Caco-2 (cell line): ENCODE measurements around the gene CCDC85C. TPM values are rescaled to one million over a fixed set of nuclear protein-coding genes. Genes with fewer than 3 reads are reported as not detected.

Experiments used
- BruUV-seq: library from RNA; stranded (reverse); fragments of 400-500 nt; replicated peaks from 2 replicates; lab custom pipeline; 2021; lab: Mats Ljungman, UMichigan
- CTCF ChIA-PET: fragments of 300-600 bp; sonication (Branson Sonifier 250); formaldehyde crosslinking; loops from one replicate; lab custom pipeline; 2022; ENCODE audit warnings: antibody characterized with exemption; lab: Charles Lee
- POLR2A ChIA-PET: fragments of 300-600 bp; sonication (Branson Sonifier 250); formaldehyde crosslinking; loops from one replicate; lab custom pipeline; 2022; ENCODE audit warnings: antibody characterized with exemption; lab: Charles Lee
- DNase-seq, 2 experiments: peaks; one replicate each; pipeline versions ENCODE4 v3.0.0 to v3.0.0-alpha.2; 2020 to 2022
- H3K27me3 ChIP-seq: replicated peaks from 2 replicates; pipeline ENCODE4 v1.6.0; 2011; ENCODE audit warnings: low read length; ENCODE audit not compliant: control insufficient read depth, insufficient read depth
- H3K36me3 ChIP-seq: 2 replicates; pipeline ENCODE4 v1.5.1; 2011; ENCODE audit warnings: low read length; ENCODE audit not compliant: control insufficient read depth, insufficient read depth
- H3K4me1 ChIP-seq: fragments of 250-450 bp; sonication (Bioruptor Pico); 2 replicates; pipeline ENCODE4 v1.5.1; 2020; ENCODE audit warnings: mild to moderate bottlenecking
- H3K4me3 ChIP-seq: 2 replicates; pipeline ENCODE4 v1.5.1; 2011; ENCODE audit warnings: low read depth, mild to moderate bottlenecking, control low read depth, low read length
- H3K9me3 ChIP-seq: fragments of 250-450 bp; sonication (Bioruptor Pico); 2 replicates; pipeline ENCODE4 v1.5.1; 2020; ENCODE audit warnings: mild to moderate bottlenecking, moderate library complexity
- H3K27ac Mint-ChIP-seq: one replicate; pipeline ENCODE4 v1.8.0; 2022; ENCODE audit warnings: mixed read lengths; ENCODE audit not compliant: unreplicated experiment
- H3K27me3 Mint-ChIP-seq: one replicate; pipeline ENCODE4 v1.8.0; 2022; ENCODE audit warnings: mixed read lengths; ENCODE audit not compliant: insufficient read depth, unreplicated experiment
- H3K36me3 Mint-ChIP-seq: one replicate; pipeline ENCODE4 v1.8.0; 2022; ENCODE audit warnings: mild to moderate bottlenecking, mixed read lengths; ENCODE audit not compliant: insufficient read depth, unreplicated experiment
- H3K4me1 Mint-ChIP-seq: one replicate; pipeline ENCODE4 v1.8.0; 2022; ENCODE audit warnings: low read depth, mixed read lengths; ENCODE audit not compliant: unreplicated experiment
- H3K4me3 Mint-ChIP-seq: one replicate; pipeline ENCODE4 v1.8.0; 2022; ENCODE audit warnings: mild to moderate bottlenecking, moderate library complexity, mixed read lengths; ENCODE audit not compliant: unreplicated experiment
- H3K9me3 Mint-ChIP-seq: one replicate; pipeline ENCODE4 v1.8.0; 2022; ENCODE audit warnings: mixed read lengths; ENCODE audit not compliant: unreplicated experiment
- intact Hi-C: fragments of 100-400 bp; cut with micrococcal nuclease; formaldehyde crosslinking; loops from one replicate; pipeline ENCODE4 v1.10.0; 2022; ENCODE audit not compliant: unreplicated experiment
- total RNA-seq: library from RNA; stranded (reverse); gene quantifications from 2 replicates; pipeline ENCODE4 v1.2.3, GENCODE V29; 2022
- TF ChIP-seq, protein P1 (sequence below), 2 experiments: fragments of 200-600 bp in 1 of 2; IDR thresholded peaks; 1 replicate in 1 of 2; 2 replicates in 1 of 2; pipeline versions ENCODE4 v1.5.1 to v1.8.0; 2011 to 2022; ENCODE audit warnings: antibody characterized with exemption in 1 of 2, control low read depth in 1 of 2, inconsistent platforms in 1 of 2, low read depth in 1 of 2, low read length in 1 of 2, mild to moderate bottlenecking in 1 of 2, moderate library complexity in 1 of 2; ENCODE audit not compliant: insufficient read depth in 1 of 2, severe bottlenecking in 1 of 2, unreplicated experiment in 1 of 2

Gene CCDC85C
- total RNA-seq, 1 experiment from 2014 or later: 76.2 TPM

DNA sequence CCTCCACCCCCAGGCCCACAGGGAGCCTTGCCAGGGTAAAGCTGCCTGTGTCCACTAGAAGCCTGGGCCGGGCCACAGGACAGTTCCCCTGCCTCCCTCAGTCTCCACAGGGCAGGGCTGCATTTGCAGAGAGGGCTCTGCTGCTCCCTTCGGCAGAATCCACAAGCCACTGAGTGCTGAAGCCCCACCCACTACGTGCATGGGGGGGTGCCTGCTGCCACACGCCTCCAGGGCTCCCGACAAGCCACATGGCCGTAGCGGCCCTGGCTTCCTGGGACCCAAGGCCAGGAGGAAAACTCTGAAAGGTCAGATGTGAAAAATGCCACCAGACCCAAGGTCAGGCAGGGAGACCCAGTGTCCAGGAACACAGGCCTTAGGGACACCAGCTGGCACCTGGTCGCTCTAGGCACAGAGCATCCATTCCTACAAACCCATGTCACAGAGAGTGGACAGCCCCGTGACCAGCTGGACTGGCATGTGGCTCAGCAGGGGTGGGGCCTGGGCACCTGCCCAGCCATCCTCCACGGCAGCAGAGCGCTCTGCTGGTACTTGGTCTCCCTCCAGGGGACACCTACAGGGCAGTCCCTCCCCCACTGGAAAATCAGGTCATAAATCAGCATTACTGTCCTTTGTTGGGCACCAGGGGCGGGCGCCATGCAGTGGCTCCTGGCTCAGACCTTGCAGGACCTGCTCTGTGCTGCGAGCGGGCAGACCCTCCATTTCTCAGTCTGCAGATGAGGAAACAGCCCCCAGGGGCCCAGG lies 42.9 kb downstream of the CCDC85C start:
- Histone ChIP-seq H3K36me3 (no peaks in the 10 kb centered on the region), H3K9me3 (no peaks in the 10 kb centered on the region), H3K27me3 (no peaks in the 10 kb centered on the region), H3K4me3 (no peak overlapping the region), H3K4me1 (0 out of 2 replicates have a peak, but pooled peaks cover 3% of the 10 kb centered on the region)
- TF ChIP-seq, protein P1, sequence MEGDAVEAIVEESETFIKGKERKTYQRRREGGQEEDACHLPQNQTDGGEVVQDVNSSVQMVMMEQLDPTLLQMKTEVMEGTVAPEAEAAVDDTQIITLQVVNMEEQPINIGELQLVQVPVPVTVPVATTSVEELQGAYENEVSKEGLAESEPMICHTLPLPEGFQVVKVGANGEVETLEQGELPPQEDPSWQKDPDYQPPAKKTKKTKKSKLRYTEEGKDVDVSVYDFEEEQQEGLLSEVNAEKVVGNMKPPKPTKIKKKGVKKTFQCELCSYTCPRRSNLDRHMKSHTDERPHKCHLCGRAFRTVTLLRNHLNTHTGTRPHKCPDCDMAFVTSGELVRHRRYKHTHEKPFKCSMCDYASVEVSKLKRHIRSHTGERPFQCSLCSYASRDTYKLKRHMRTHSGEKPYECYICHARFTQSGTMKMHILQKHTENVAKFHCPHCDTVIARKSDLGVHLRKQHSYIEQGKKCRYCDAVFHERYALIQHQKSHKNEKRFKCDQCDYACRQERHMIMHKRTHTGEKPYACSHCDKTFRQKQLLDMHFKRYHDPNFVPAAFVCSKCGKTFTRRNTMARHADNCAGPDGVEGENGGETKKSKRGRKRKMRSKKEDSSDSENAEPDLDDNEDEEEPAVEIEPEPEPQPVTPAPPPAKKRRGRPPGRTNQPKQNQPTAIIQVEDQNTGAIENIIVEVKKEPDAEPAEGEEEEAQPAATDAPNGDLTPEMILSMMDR (IDR thresholded peaks at IDR 0.05; ENCODE audit: insufficient read depth in 1 of 2, low read depth in 1 of 2, low read length in 1 of 2, severe bottlenecking in 1 of 2, unreplicated experiment in 1 of 2): no peak
- H3K27me3 Mint-ChIP-seq: no peaks in the 10 kb centered on the region
- H3K4me3 Mint-ChIP-seq: no peak overlapping the region
- no peak overlapping the region for H3K27ac Mint-ChIP-seq
- no TSS peak for BruUV-seq
- CTCF ChIA-PET: no interaction called here
- DNase-seq: no peak
- intact Hi-C loops: loop anchor here (5.0 kb wide), 1 partner anchor 41 kb away; the partner anchor contains the start of gene CCDC85C
- H3K9me3 Mint-ChIP-seq: no peaks in the 10 kb centered on the region
- POLR2A ChIA-PET: no interaction called here
- H3K4me1 Mint-ChIP-seq: peaks cover 6% of the 10 kb centered on the region
- H3K36me3 Mint-ChIP-seq: peaks cover 11% of the 10 kb centered on the region

DNA sequence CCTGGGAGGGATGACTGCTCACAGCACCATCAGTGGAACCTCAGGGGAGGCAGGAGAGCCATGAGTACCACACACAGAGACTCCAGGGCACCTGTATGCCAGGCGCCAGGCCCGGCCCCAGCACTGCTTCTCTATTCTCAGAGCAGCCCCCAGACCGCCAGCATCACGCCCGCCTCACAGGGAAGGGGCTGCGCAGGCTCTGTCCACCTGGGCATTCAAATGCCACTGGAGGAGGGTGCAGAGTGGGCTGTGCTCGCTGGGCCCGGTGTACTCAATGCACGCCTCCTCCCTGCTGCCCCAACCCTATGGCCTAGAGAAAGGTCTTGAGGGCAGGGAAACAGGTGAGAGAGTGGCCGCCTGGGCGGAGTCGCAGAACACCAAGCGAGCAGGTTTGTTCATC lies 43.6 kb downstream of the CCDC85C start:
- ChIA-PET CTCF (no interaction called here), POLR2A (no interaction called here)
- DNase-seq: no peak
- H3K4me1 Mint-ChIP-seq: peaks cover 6% of the 10 kb centered on the region
- H3K27me3 Mint-ChIP-seq: no peaks in the 10 kb centered on the region
- H3K36me3 Mint-ChIP-seq: peaks cover 11% of the 10 kb centered on the region
- intact Hi-C loops: loop anchor here (5.0 kb wide), 1 partner anchor 42 kb away; the partner anchor contains the start of gene CCDC85C
- no peak overlapping the region for H3K4me3 Mint-ChIP-seq
- no peak overlapping the region for H3K4me3 ChIP-seq
- H3K36me3 ChIP-seq: no peaks in the 10 kb centered on the region
- H3K9me3 ChIP-seq: no peaks in the 10 kb centered on the region
- H3K4me1 ChIP-seq: peaks cover 4% of the 10 kb centered on the region
- H3K27ac Mint-ChIP-seq: no peak overlapping the region
- H3K27me3 ChIP-seq: no peaks in the 10 kb centered on the region
- no TSS peak for BruUV-seq
- H3K9me3 Mint-ChIP-seq: no peaks in the 10 kb centered on the region
- TF ChIP-seq, protein P1 (IDR thresholded peaks at IDR 0.05; ENCODE audit: insufficient read depth in 1 of 2, low read depth in 1 of 2, low read length in 1 of 2, severe bottlenecking in 1 of 2, unreplicated experiment in 1 of 2): no peak

DNA sequence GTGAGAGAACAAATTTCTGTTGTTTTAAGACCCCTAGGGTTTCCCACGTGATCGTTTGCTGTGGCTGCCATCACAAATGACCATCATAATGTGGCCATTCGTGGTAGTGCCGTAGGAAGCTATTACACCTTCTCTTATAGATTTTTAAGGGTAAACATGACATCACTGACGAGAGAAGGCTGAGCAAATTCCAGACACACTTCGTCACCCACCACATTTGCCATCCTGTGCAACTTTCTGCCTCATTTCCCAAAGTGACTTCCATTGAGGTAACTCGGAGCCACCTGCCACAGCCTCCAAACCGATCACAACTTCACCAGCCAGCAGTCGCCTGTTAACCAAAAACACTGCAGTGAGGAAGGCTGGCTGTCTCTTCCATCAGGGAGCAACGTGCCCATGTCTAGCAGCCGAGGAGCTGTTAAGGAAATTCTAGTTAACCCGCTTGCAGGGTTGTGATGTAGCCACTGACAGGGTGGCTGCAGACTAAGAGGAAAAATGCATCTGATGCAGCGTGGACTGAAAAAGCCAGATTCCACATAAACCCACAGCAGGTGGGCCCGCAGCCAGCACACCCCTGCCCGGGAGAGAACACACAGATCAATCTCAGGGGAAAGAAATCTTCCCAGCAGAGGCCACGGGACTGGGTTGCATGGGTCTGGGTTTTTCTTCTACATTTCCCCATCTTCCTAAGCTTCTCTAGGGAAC lies 44.6 kb downstream of the CCDC85C start:
- TF ChIP-seq, protein P1 (IDR thresholded peaks at IDR 0.05; ENCODE audit: insufficient read depth in 1 of 2, low read depth in 1 of 2, low read length in 1 of 2, severe bottlenecking in 1 of 2, unreplicated experiment in 1 of 2): no peak
- Histone ChIP-seq H3K4me1 (peaks cover 14% of the 10 kb centered on the region), H3K4me3 (no peak overlapping the region), H3K27me3 (no peaks in the 10 kb centered on the region), H3K9me3 (no peaks in the 10 kb centered on the region), H3K36me3 (no peaks in the 10 kb centered on the region)
- no peak for DNase-seq
- ChIA-PET CTCF (no interaction called here), POLR2A (no interaction called here)
- intact Hi-C loops: no loop called here
- H3K36me3 Mint-ChIP-seq: peaks cover 11% of the 10 kb centered on the region
- H3K9me3 Mint-ChIP-seq: no peaks in the 10 kb centered on the region
- H3K27ac Mint-ChIP-seq: no peak overlapping the region
- no peaks in the 10 kb centered on the region for H3K27me3 Mint-ChIP-seq
- BruUV-seq: no TSS peak
- no peak overlapping the region for H3K4me3 Mint-ChIP-seq
- peaks cover 10% of the 10 kb centered on the region for H3K4me1 Mint-ChIP-seq
